ENCODE data around the gene CHGA. TPM values are rescaled to one million over a fixed set of nuclear protein-coding genes. Genes with fewer than 3 reads are reported as not detected.
A peak's percentile ranks its signal among the peaks of the same experiment; 100 is the strongest.

The CHGA gene
- total and polyA plus RNA-seq, 10 of the 15 experiments (the other 5 are each of a cell fraction or from before 2014, with no cell fraction given), result 0.11 to 0.23 TPM; not detected in 8

GRCh38 chr14:92895352-92895878 is 27.5 kb upstream of the CHGA start (continued):
- TF ChIP-seq, protein P1, sequence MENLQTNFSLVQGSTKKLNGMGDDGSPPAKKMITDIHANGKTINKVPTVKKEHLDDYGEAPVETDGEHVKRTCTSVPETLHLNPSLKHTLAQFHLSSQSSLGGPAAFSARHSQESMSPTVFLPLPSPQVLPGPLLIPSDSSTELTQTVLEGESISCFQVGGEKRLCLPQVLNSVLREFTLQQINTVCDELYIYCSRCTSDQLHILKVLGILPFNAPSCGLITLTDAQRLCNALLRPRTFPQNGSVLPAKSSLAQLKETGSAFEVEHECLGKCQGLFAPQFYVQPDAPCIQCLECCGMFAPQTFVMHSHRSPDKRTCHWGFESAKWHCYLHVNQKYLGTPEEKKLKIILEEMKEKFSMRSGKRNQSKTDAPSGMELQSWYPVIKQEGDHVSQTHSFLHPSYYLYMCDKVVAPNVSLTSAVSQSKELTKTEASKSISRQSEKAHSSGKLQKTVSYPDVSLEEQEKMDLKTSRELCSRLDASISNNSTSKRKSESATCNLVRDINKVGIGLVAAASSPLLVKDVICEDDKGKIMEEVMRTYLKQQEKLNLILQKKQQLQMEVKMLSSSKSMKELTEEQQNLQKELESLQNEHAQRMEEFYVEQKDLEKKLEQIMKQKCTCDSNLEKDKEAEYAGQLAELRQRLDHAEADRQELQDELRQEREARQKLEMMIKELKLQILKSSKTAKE (IDR thresholded peaks at IDR 0.05; ENCODE audit: low read depth, poor library complexity, severe bottlenecking), result peak; percentile 69
- TF ChIP-seq NBN (IDR thresholded peaks at IDR 0.05), result 0 out of 2 replicates have a peak, but pooled peaks have one; percentile 20
- TF ChIP-seq, protein P2, sequence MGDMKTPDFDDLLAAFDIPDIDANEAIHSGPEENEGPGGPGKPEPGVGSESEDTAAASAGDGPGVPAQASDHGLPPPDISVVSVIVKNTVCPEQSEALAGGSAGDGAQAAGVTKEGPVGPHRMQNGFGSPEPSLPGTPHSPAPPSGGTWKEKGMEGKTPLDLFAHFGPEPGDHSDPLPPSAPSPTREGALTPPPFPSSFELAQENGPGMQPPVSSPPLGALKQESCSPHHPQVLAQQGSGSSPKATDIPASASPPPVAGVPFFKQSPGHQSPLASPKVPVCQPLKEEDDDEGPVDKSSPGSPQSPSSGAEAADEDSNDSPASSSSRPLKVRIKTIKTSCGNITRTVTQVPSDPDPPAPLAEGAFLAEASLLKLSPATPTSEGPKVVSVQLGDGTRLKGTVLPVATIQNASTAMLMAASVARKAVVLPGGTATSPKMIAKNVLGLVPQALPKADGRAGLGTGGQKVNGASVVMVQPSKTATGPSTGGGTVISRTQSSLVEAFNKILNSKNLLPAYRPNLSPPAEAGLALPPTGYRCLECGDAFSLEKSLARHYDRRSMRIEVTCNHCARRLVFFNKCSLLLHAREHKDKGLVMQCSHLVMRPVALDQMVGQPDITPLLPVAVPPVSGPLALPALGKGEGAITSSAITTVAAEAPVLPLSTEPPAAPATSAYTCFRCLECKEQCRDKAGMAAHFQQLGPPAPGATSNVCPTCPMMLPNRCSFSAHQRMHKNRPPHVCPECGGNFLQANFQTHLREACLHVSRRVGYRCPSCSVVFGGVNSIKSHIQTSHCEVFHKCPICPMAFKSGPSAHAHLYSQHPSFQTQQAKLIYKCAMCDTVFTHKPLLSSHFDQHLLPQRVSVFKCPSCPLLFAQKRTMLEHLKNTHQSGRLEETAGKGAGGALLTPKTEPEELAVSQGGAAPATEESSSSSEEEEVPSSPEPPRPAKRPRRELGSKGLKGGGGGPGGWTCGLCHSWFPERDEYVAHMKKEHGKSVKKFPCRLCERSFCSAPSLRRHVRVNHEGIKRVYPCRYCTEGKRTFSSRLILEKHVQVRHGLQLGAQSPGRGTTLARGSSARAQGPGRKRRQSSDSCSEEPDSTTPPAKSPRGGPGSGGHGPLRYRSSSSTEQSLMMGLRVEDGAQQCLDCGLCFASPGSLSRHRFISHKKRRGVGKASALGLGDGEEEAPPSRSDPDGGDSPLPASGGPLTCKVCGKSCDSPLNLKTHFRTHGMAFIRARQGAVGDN (IDR thresholded peaks at IDR 0.05), result peak; percentile 100
- peak; percentile 88 for TF ChIP-seq MTA2 (IDR thresholded peaks at IDR 0.05; ENCODE audit: low read depth)
- no peak for TF ChIP-seq IRF3 (IDR thresholded peaks at IDR 0.05)
- TF ChIP-seq PKNOX1 (IDR thresholded peaks at IDR 0.05), result no peak
- TF ChIP-seq ZBTB4 (CRISPR knock-in tag; IDR thresholded peaks at IDR 0.05), result no peak
- TF ChIP-seq SMAD5 (IDR thresholded peaks at IDR 0.05; ENCODE audit: low read depth), result no peak
- no peak for TF ChIP-seq HCFC1 (IDR thresholded peaks at IDR 0.05; ENCODE audit: low read length)
- no peak for TF ChIP-seq ZNF274 (IDR thresholded peaks at IDR 0.05; ENCODE audit: insufficient read depth, insufficient read length)
- TF ChIP-seq MEF2B (IDR thresholded peaks at IDR 0.05; ENCODE audit: partially characterized antibody, poor library complexity, severe bottlenecking), result peak; percentile 10
- no peak for TF ChIP-seq BCLAF1 (IDR thresholded peaks at IDR 0.05)
- TF ChIP-seq, protein P3, sequence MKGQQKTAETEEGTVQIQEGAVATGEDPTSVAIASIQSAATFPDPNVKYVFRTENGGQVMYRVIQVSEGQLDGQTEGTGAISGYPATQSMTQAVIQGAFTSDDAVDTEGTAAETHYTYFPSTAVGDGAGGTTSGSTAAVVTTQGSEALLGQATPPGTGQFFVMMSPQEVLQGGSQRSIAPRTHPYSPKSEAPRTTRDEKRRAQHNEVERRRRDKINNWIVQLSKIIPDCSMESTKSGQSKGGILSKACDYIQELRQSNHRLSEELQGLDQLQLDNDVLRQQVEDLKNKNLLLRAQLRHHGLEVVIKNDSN (IDR thresholded peaks at IDR 0.05; ENCODE audit: borderline replicate concordance, extremely low read length, insufficient read depth, low read depth, low read length), result no peak

Measured in GM12878 (cell line).